ENCODE measurements around the gene OLFML2B.

OLFML2B gene

GRCh38 chr1:162042361-162042760 is 18.7 kb upstream of the OLFML2B start:
- no peaks in the 10 kb centered on the region for H3K9me3 ChIP-seq (ENCODE audit: severe bottlenecking)
- no peak overlapping the region for H3K27ac ChIP-seq
- DNase-seq = no peak
- H3K27me3 ChIP-seq (ENCODE audit: insufficient read depth, low read depth, severe bottlenecking) = no peaks in the 10 kb centered on the region
- H3K36me3 ChIP-seq = no peaks in the 10 kb centered on the region
- TF ChIP-seq CTCF (IDR thresholded peaks at IDR 0.05; ENCODE audit: low read depth, low read length) = no peak
- no peak overlapping the region for H3K4me3 ChIP-seq (ENCODE audit: low read depth, low read length)

- no peak for DNase-seq
- no peak overlapping the region for H3K4me3 ChIP-seq (ENCODE audit: low read depth, low read length)
- no peak overlapping the region for H3K27ac ChIP-seq
- H3K27me3 ChIP-seq (ENCODE audit: insufficient read depth, low read depth, severe bottlenecking) = no peaks in the 10 kb centered on the region
- no peaks in the 10 kb centered on the region for H3K36me3 ChIP-seq
- no peaks in the 10 kb centered on the region for H3K9me3 ChIP-seq (ENCODE audit: severe bottlenecking)
- TF ChIP-seq CTCF (IDR thresholded peaks at IDR 0.05; ENCODE audit: low read depth, low read length) = peak; percentile 65
Observed at GRCh38 chr1:162040657-162041056, 17.0 kb upstream of the OLFML2B start.

GRCh38 chr1:162040001-162040400 is 16.3 kb upstream of the OLFML2B start:
- DNase-seq = no peak
- H3K36me3 ChIP-seq = no peaks in the 10 kb centered on the region
- no peak overlapping the region for H3K27ac ChIP-seq
- no peak for TF ChIP-seq CTCF (IDR thresholded peaks at IDR 0.05; ENCODE audit: low read depth, low read length)
- H3K27me3 ChIP-seq (ENCODE audit: insufficient read depth, low read depth, severe bottlenecking) = no peaks in the 10 kb centered on the region
- H3K4me3 ChIP-seq (ENCODE audit: low read depth, low read length) = no peak overlapping the region
- no peaks in the 10 kb centered on the region for H3K9me3 ChIP-seq (ENCODE audit: severe bottlenecking)

- H3K4me3 ChIP-seq (ENCODE audit: low read depth, low read length) = no peak overlapping the region
- TF ChIP-seq CTCF (IDR thresholded peaks at IDR 0.05; ENCODE audit: low read depth, low read length) = no peak
- H3K36me3 ChIP-seq = no peaks in the 10 kb centered on the region
- peaks cover 5% of the 10 kb centered on the region for H3K27me3 ChIP-seq (ENCODE audit: insufficient read depth, low read depth, severe bottlenecking)
- DNase-seq = no peak
- H3K9me3 ChIP-seq (ENCODE audit: severe bottlenecking) = no peaks in the 10 kb centered on the region
- H3K27ac ChIP-seq = no peak overlapping the region
Observed at GRCh38 chr1:162038624-162039023, 15.0 kb upstream of the OLFML2B start.

- H3K27me3 ChIP-seq (ENCODE audit: insufficient read depth, low read depth, severe bottlenecking) = peaks cover 17% of the 10 kb centered on the region
- H3K36me3 ChIP-seq = no peaks in the 10 kb centered on the region
- H3K4me3 ChIP-seq (ENCODE audit: low read depth, low read length) = no peak overlapping the region
- no peak overlapping the region for H3K27ac ChIP-seq
- no peak for DNase-seq
- H3K9me3 ChIP-seq (ENCODE audit: severe bottlenecking) = no peaks in the 10 kb centered on the region
- no peak for TF ChIP-seq CTCF (IDR thresholded peaks at IDR 0.05; ENCODE audit: low read depth, low read length)
Observed at GRCh38 chr1:162036163-162036562, 12.5 kb upstream of the OLFML2B start.

- no peak for TF ChIP-seq CTCF (IDR thresholded peaks at IDR 0.05; ENCODE audit: low read depth, low read length)
- no peak overlapping the region for H3K27ac ChIP-seq
- H3K27me3 ChIP-seq (ENCODE audit: insufficient read depth, low read depth, severe bottlenecking) = peaks cover 23% of the 10 kb centered on the region
- H3K36me3 ChIP-seq = no peaks in the 10 kb centered on the region
- no peak for DNase-seq
- no peak overlapping the region for H3K4me3 ChIP-seq (ENCODE audit: low read depth, low read length)
- no peaks in the 10 kb centered on the region for H3K9me3 ChIP-seq (ENCODE audit: severe bottlenecking)
Observed at GRCh38 chr1:162035241-162035640, 11.6 kb upstream of the OLFML2B start.
